Stomach (tissue), 9 donors: ENCODE measurements around the gene TENM4. TPM values are rescaled to one million over a fixed set of nuclear protein-coding genes. Genes with fewer than 3 reads are reported as not detected.

Experiments used
- DNase-seq, 2 donors: peaks; one replicate each; pipeline versions ENCODE4 v3.0.0 to v3.0.0-alpha.2; 2013 to 2019
- H3K27ac ChIP-seq, 5 donors: fragments of 200-600 bp in 4 of 5; sonication (generic) in 4 of 5; one replicate each; pipeline ENCODE4 v1.5.1; 2013 to 2019; ENCODE audit warnings: mild to moderate bottlenecking in 1 of 5, moderate library complexity in 1 of 5
- H3K27me3 ChIP-seq, 3 donors: fragments of 200-600 bp; sonication (generic); one replicate each; pipeline ENCODE4 v1.5.1; 2017 to 2019; ENCODE audit warnings: mixed run types in 1 of 3
- H3K36me3 ChIP-seq, 4 donors: fragments of 200-600 bp; sonication (generic); 1 replicate in 3 of 4; 2 replicates in 1 of 4; pipeline ENCODE4 v1.5.1; 2016 to 2019
- H3K4me1 ChIP-seq, 4 donors: fragments of 200-600 bp; sonication (generic); one replicate each; pipeline ENCODE4 v1.5.1; 2016 to 2019
- H3K4me3 ChIP-seq, 4 donors: fragments of 200-600 bp; sonication (generic) in 3 of 4; one replicate each; pipeline ENCODE4 v1.5.1; 2016 to 2019; ENCODE audit warnings: mild to moderate bottlenecking in 1 of 4
- H3K9me3 ChIP-seq, 4 donors: fragments of 200-600 bp; sonication (generic); one replicate each; pipeline ENCODE4 v1.5.1; 2016 to 2019
- CTCF ChIP-seq, 7 experiments: fragments of 450-650 bp in 4 of 7; fragments of 200-600 bp in 3 of 7; sonication (generic) in 3 of 7; IDR thresholded peaks; one replicate each; pipeline ENCODE4 v1.5.1; 2016 to 2019; ENCODE audit warnings: antibody characterized with exemption in 7 of 7, control low read depth in 2 of 7, mild to moderate bottlenecking in 1 of 7
- EP300 ChIP-seq: sonication (generic); formaldehyde crosslinking; IDR thresholded peaks from one replicate; pipeline ENCODE4 v1.6.1; 2017; ENCODE audit warnings: antibody characterized with exemption
- POLR2A ChIP-seq, 4 donors: fragments of 450-650 bp; IDR thresholded peaks; one replicate each; pipeline ENCODE4 v1.6.1; 2016; ENCODE audit warnings: antibody characterized with exemption in 4 of 4, control low read depth in 2 of 4, mild to moderate bottlenecking in 1 of 4, moderate library complexity in 1 of 4
- POLR2AphosphoS5 ChIP-seq, 3 donors: sonication (generic); formaldehyde crosslinking; IDR thresholded peaks; one replicate each; pipeline ENCODE4 v1.6.1; 2016; ENCODE audit warnings: antibody characterized with exemption in 3 of 3
- WGBS, 5 donors: extraction: QIAGEN DNeasy Blood & Tissue Kit in 3 of 5; methylation state at CpG; one replicate each; pipeline versions ENCODE4 v1.1.5 to v1.1.7; 2013 to 2018; 5-methylcytosine and 5-hydroxymethylcytosine counted together
- intact Hi-C: fragments of 100-400 bp; cut with DNase I; formaldehyde crosslinking; loops from one replicate; pipeline ENCODE4 v1.15.1; 2023; ENCODE audit warnings: low total_unique reads
- polyA plus RNA-seq, 3 donors: library from polyadenylated mRNA; stranded (reverse); fragments of 200-250 nt; gene quantifications; one replicate each; pipeline ENCODE4 v1.2.3, GENCODE V29; 2013
- total RNA-seq, 5 donors: library from RNA; depleted of rRNA; stranded (reverse); fragments of >200 nt; gene quantifications; one replicate each; pipeline versions ENCODE4 v1.1.0 to v1.2.3, GENCODE V29; 2014 to 2016
- donor health status: healthy with polysubstance abuse.
- donor health status: Bipolar disorder and iron deficiency.
- donor health status: healthy.

The TENM4 gene
- total and polyA plus RNA-seq, 8 donors: 0.06 to 13.2 (median 0.87) TPM; not detected in 1

DNA sequence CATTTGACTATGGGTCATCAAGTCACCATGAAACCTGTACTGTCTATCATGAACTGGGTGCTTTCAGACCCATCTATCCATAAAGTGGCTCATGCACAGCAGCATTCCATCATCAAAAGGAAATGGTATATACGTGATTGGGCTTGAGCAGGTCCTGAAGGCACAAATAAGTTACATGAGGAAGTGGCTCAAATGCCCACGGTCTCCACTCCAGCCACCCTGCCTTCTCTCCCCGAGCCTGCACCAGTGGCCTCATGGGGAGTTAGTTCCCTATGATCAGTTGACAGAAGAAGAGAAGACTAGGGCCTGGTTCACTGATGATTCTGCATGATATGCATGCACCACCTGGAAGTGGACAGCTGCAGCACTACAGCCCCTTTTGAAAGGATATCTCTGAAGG is 312.5 kb downstream of the TENM4 start:
- no peak for TF ChIP-seq EP300
- WGBS, 5 donors: 69 to 81% (median 77%) methylated on average over 3 of the region's 3 CpGs
- H3K9me3 ChIP-seq: peaks cover 0 to 37% (median 28%) of the 10 kb centered on the region in 4 donors
- no peak overlapping the region for H3K27ac ChIP-seq
- no peaks in the 10 kb centered on the region for H3K27me3 ChIP-seq
- intact Hi-C loops: no loop called here
- no peaks in the 10 kb centered on the region for H3K36me3 ChIP-seq
- no peaks in the 10 kb centered on the region for H3K4me1 ChIP-seq
- H3K4me3 ChIP-seq: no peak overlapping the region
- no peak for DNase-seq

GRCh38 chr11:79122759-79123158 is 318.1 kb downstream of the TENM4 start:
- H3K27ac ChIP-seq: no peak overlapping the region
- WGBS, 5 donors: 62 to 74% (median 69%) methylated on average over 3 of the region's 3 CpGs
- TF ChIP-seq CTCF (IDR thresholded peaks at IDR 0.05) (no peak), EP300 (no peak), POLR2AphosphoS5 (IDR thresholded peaks at IDR 0.05) (no peak), POLR2A (IDR thresholded peaks at IDR 0.05) (no peak)
- H3K4me3 ChIP-seq: no peak overlapping the region
- no peaks in the 10 kb centered on the region for H3K27me3 ChIP-seq
- intact Hi-C loops: no loop called here
- peaks cover 0 to 25% (median 16%) of the 10 kb centered on the region in 4 donors for H3K9me3 ChIP-seq
- H3K36me3 ChIP-seq: no peaks in the 10 kb centered on the region
- no peaks in the 10 kb centered on the region for H3K4me1 ChIP-seq
- DNase-seq: no peak

DNA sequence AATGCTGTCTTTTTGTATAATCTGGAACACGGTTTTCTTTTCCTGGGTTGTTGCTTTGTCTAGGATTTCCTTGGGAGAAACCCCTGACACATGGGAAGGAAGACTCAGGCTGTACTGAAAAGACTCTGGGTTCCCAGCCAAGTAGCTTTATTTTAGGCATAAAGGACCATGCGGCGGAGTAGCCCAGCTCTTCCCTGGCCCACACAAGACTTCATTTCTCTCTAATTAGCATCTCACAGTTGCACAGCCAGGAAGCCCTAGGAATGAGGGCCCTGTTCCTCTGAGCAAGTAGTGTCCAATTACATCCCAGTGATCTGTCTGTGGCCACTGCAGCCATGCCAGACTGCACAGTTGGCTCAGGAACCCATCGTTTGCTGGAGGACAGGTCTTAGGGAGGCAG is 319.5 kb downstream of the TENM4 start:
- no peak for TF ChIP-seq POLR2AphosphoS5 (IDR thresholded peaks at IDR 0.05)
- TF ChIP-seq POLR2A (IDR thresholded peaks at IDR 0.05): no peak
- no peak for TF ChIP-seq CTCF (IDR thresholded peaks at IDR 0.05)
- TF ChIP-seq EP300: no peak
- WGBS, 5 donors: 59 to 66% (median 64%) methylated on average over 4 of the region's 4 CpGs
- no peak overlapping the region for H3K27ac ChIP-seq
- H3K9me3 ChIP-seq: peaks cover 0 to 14% (median 8%) of the 10 kb centered on the region in 4 donors
- H3K4me1 ChIP-seq: no peaks in the 10 kb centered on the region
- intact Hi-C loops: no loop called here
- no peaks in the 10 kb centered on the region for H3K27me3 ChIP-seq
- DNase-seq: no peak
- no peaks in the 10 kb centered on the region for H3K36me3 ChIP-seq
- H3K4me3 ChIP-seq: no peak overlapping the region

DNA sequence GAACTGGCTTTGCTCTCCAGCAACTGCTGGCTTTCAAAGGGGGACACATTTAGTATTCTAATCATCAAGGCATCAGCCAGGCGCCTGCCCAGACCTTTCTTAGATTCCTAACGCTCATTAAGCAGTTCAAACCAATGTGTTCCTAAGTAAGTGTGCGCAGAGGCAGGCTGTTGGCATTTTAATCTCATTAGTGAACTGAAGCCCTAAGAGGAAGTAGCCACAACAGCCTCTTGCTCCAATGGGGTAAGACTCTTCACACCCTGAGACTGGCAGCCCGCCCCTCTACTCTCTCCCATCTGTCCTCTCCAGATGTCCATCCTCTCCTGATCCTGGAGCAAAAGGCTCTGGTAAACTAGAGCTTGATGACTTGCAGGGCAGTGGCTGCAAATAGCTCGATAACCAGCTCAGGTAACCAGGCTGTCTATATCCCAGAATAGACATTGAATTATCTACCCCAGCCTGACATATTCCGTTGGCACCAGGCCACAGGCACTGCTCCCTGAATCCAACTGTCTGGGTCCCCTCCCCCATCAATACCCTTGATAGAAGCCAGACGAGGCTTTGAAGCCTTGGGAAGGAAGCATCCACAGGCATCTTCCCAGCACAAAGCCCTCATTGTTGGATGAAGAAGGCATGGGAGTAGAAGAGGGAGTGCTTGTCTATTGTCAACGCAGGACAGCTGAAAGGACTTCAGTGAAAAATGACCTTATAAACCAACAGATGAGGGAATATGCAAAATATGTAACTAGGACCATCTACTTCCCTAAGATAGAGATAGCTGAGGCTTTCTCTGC is 321.1 kb downstream of the TENM4 start:
- intact Hi-C loops: no loop called here
- H3K27me3 ChIP-seq: no peaks in the 10 kb centered on the region
- TF ChIP-seq POLR2A (IDR thresholded peaks at IDR 0.05) (no peak), POLR2AphosphoS5 (IDR thresholded peaks at IDR 0.05) (no peak), EP300 (no peak), CTCF (IDR thresholded peaks at IDR 0.05) (no peak)
- peaks cover 0 to 3% (median 0%) of the 10 kb centered on the region in 4 donors for H3K9me3 ChIP-seq
- H3K36me3 ChIP-seq: no peaks in the 10 kb centered on the region
- H3K27ac ChIP-seq: no peak overlapping the region
- 62 to 73% (median 63%) methylated on average over 8 of the region's 8 CpGs for WGBS, 5 donors
- H3K4me3 ChIP-seq: no peak overlapping the region
- no peaks in the 10 kb centered on the region for H3K4me1 ChIP-seq
- DNase-seq: peak in 1 of 2 donors; percentile 65

- H3K4me3 ChIP-seq: no peak overlapping the region
- H3K9me3 ChIP-seq: peaks cover 0 to 3% (median 0%) of the 10 kb centered on the region in 4 donors
- no peaks in the 10 kb centered on the region for H3K36me3 ChIP-seq
- H3K4me1 ChIP-seq: no peaks in the 10 kb centered on the region
- DNase-seq: no peak
- TF ChIP-seq CTCF (IDR thresholded peaks at IDR 0.05) (no peak), POLR2A (IDR thresholded peaks at IDR 0.05) (no peak), EP300 (no peak), POLR2AphosphoS5 (IDR thresholded peaks at IDR 0.05) (no peak)
- no peaks in the 10 kb centered on the region for H3K27me3 ChIP-seq
- H3K27ac ChIP-seq: no peak overlapping the region
- 75 to 100% (median 88%) methylated on average over 1 of the region's 1 CpG; no CpG with 5 or more reads in 1 of the 5 donors for WGBS, 5 donors
- intact Hi-C loops: no loop called here
These were observed 323.3 kb downstream of the TENM4 start for GRCh38 chr11:79117488-79117887.
